ENCODE measurements around the gene GCN1. TPM values are rescaled to one million over a fixed set of nuclear protein-coding genes. Genes with fewer than 3 reads are reported as not detected.

The GCN1 gene
- total and polyA plus RNA-seq, 2 donors (not counting 3 experiments of a cell fraction or from before 2014, with no cell fraction given), result 30.1 to 101 TPM

GRCh38 chr12:120157678-120158077, 36.8 kb downstream of the GCN1 start:
- Histone ChIP-seq H3K27me3 (ENCODE audit: control insufficient read depth in 2 of 2, insufficient read depth in 2 of 2, low read length in 2 of 2) (no peaks in the 10 kb centered on the region), H3K36me3 (ENCODE audit: control insufficient read depth in 2 of 2, extremely low read depth in 1 of 2, insufficient read depth in 2 of 2, low read length in 2 of 2) (peaks cover 38 to 80% of the 10 kb centered on the region in 2 experiments), H3K9me3 (replicated peaks; ENCODE audit: control insufficient read depth, insufficient read depth, low read length) (no peaks in the 10 kb centered on the region), H3K27ac (ENCODE audit: insufficient read depth, low read depth, low read length) (no peak overlapping the region), H3K79me2 (ENCODE audit: control insufficient read depth, insufficient read depth, low read length) (no peaks in the 10 kb centered on the region), H2AFZ (ENCODE audit: low read depth, low read length) (no peak overlapping the region), H3K4me3 (replicated peaks in 1 of 3; ENCODE audit: insufficient read depth in 1 of 3, low read depth in 1 of 3, low read length in 3 of 3) (no peak overlapping the region), H3K4me1 (ENCODE audit: control insufficient read depth, extremely low read depth, insufficient read depth, low read length) (no peaks in the 10 kb centered on the region), H4K20me1 (replicated peaks; ENCODE audit: control insufficient read depth, extremely low read depth, insufficient read depth, low read length) (no peaks in the 10 kb centered on the region), H3K9ac (replicated peaks; ENCODE audit: extremely low read depth, insufficient read depth, low read length) (no peak overlapping the region), H3K4me2 (ENCODE audit: insufficient read depth, low read length) (no peak overlapping the region), H3K9me1 (replicated peaks; ENCODE audit: control insufficient read depth, extremely low read depth, insufficient read depth, low read length) (no peaks in the 10 kb centered on the region)
- dilution Hi-C loops (cut with MboI; ENCODE audit: extremely low pct_ligation_motif_present, low sequenced_read_pairs), result no loop called here
- TF ChIP-seq GATA2 (IDR thresholded peaks at IDR 0.05; ENCODE audit: insufficient read depth, insufficient read length, low read depth, low read length) (no peak), FOS (IDR thresholded peaks at IDR 0.05; ENCODE audit: borderline replicate concordance, insufficient read depth, low read length) (no peak), MAX (IDR thresholded peaks at IDR 0.05; ENCODE audit: insufficient read depth, insufficient read length) (no peak), EZH2 (IDR thresholded peaks at IDR 0.05; ENCODE audit: borderline replicate concordance, low read depth, low read length, severe bottlenecking) (no peak), MYC (IDR thresholded peaks at IDR 0.05; ENCODE audit: low read depth, low read length) (no peak), JUN (IDR thresholded peaks at IDR 0.05; ENCODE audit: borderline replicate concordance, insufficient read depth, insufficient read length, low read depth) (no peak), POLR2AphosphoS5 (IDR thresholded peaks at IDR 0.05; ENCODE audit: insufficient read depth, low read depth, low read length) (no peak), POLR2A (IDR thresholded peaks at IDR 0.05; ENCODE audit: low read depth, low read length) (no peak), CTCF (IDR thresholded peaks at IDR 0.05; ENCODE audit: extremely low read depth in 1 of 2, insufficient read depth in 1 of 2, low read depth in 1 of 2, low read length in 2 of 2) (no peak)
- DNase-seq (ENCODE audit: low read depth, low spot score) (no peak), FAIRE-seq (no peak)
- ChIA-PET POLR2A (no interaction called here), CTCF (no interaction called here)
- intact Hi-C loops (cut with micrococcal nuclease), result no loop called here
- no TSS peak for BruUV-seq (replicated peaks)

Measured in endothelial cell of umbilical vein (primary cell).